ENCODE data around the gene TEX13D. TPM values are rescaled to one million over a fixed set of nuclear protein-coding genes. Genes with fewer than 3 reads are reported as not detected.

The TEX13D gene
- total and polyA plus RNA-seq, 5 donors = not detected

GRCh38 chrX:124348885-124349453 lies 16.5 kb downstream of the TEX13D start:
- no peak overlapping the region for H3K4me3 ChIP-seq (ENCODE audit: low read length)
- no peak overlapping the region for H3K27ac ChIP-seq (ENCODE audit: low read length)
- intact Hi-C loops (cut with DNase I) = no loop called here
- no peaks in the 10 kb centered on the region for H3K9me3 ChIP-seq (ENCODE audit: control insufficient read depth, low read length)
- no peaks in the 10 kb centered on the region for H3K27me3 ChIP-seq (ENCODE audit: control insufficient read depth, insufficient read depth)
- no peak for ATAC-seq
- DNase-seq = no peak
- WGBS = 92% methylated on average over 6 of the region's 6 CpGs
- H3K4me1 ChIP-seq (ENCODE audit: control insufficient read depth, insufficient read depth, low read length) = no peaks in the 10 kb centered on the region

GRCh38 chrX:124354648-124355047 lies 22.2 kb downstream of the TEX13D start:
- ATAC-seq (no peak), DNase-seq (no peak)
- WGBS = 68% methylated on average over 2 of the region's 2 CpGs
- Histone ChIP-seq H3K4me1 (ENCODE audit: control insufficient read depth, insufficient read depth, low read length) (no peaks in the 10 kb centered on the region), H3K27me3 (ENCODE audit: control insufficient read depth, insufficient read depth) (no peaks in the 10 kb centered on the region), H3K4me3 (ENCODE audit: low read length) (no peak overlapping the region), H3K27ac (ENCODE audit: low read length) (no peak overlapping the region), H3K9me3 (ENCODE audit: control insufficient read depth, low read length) (no peaks in the 10 kb centered on the region)
- intact Hi-C loops (cut with DNase I) = no loop called here

- intact Hi-C loops (cut with DNase I) = no loop called here
Measured at GRCh38 chrX:124358800-124359383, 26.4 kb downstream of the TEX13D start.

GRCh38 chrX:124362072-124362471 lies 29.6 kb downstream of the TEX13D start:
- Histone ChIP-seq H3K27me3 (ENCODE audit: control insufficient read depth, insufficient read depth) (no peaks in the 10 kb centered on the region), H3K27ac (ENCODE audit: low read length) (no peak overlapping the region), H3K9me3 (ENCODE audit: control insufficient read depth, low read length) (no peaks in the 10 kb centered on the region), H3K4me1 (ENCODE audit: control insufficient read depth, insufficient read depth, low read length) (no peaks in the 10 kb centered on the region), H3K4me3 (ENCODE audit: low read length) (no peak overlapping the region)
- WGBS = 71% methylated on average over 2 of the region's 2 CpGs
- ATAC-seq (no peak), DNase-seq (no peak)
- intact Hi-C loops (cut with DNase I) = no loop called here

More at GRCh38 chrX:124358800-124359383, 26.4 kb downstream of the TEX13D start:
- WGBS = 53% methylated on average over 3 of the region's 3 CpGs
- Histone ChIP-seq H3K4me3 (ENCODE audit: low read length) (no peak overlapping the region), H3K27ac (ENCODE audit: low read length) (no peak overlapping the region), H3K27me3 (ENCODE audit: control insufficient read depth, insufficient read depth) (no peaks in the 10 kb centered on the region), H3K9me3 (ENCODE audit: control insufficient read depth, low read length) (no peaks in the 10 kb centered on the region), H3K4me1 (ENCODE audit: control insufficient read depth, insufficient read depth, low read length) (no peaks in the 10 kb centered on the region)
- ATAC-seq (no peak), DNase-seq (no peak)

- H3K4me1 ChIP-seq (ENCODE audit: control insufficient read depth, insufficient read depth, low read length) = no peaks in the 10 kb centered on the region
- no peak overlapping the region for H3K4me3 ChIP-seq (ENCODE audit: low read length)
- DNase-seq (no peak), ATAC-seq (no peak)
- WGBS = 81% methylated on average over 1 of the region's 1 CpG
- intact Hi-C loops (cut with DNase I) = no loop called here
- H3K27ac ChIP-seq (ENCODE audit: low read length) = no peak overlapping the region
- H3K9me3 ChIP-seq (ENCODE audit: control insufficient read depth, low read length) = no peaks in the 10 kb centered on the region
- no peaks in the 10 kb centered on the region for H3K27me3 ChIP-seq (ENCODE audit: control insufficient read depth, insufficient read depth)
Measured at GRCh38 chrX:124362761-124363160, 30.3 kb downstream of the TEX13D start.

- H3K27me3 ChIP-seq (ENCODE audit: control insufficient read depth, insufficient read depth) = no peaks in the 10 kb centered on the region
- ATAC-seq (no peak), DNase-seq (no peak)
- no peak overlapping the region for H3K27ac ChIP-seq (ENCODE audit: low read length)
- no peaks in the 10 kb centered on the region for H3K4me1 ChIP-seq (ENCODE audit: control insufficient read depth, insufficient read depth, low read length)
- no peak overlapping the region for H3K4me3 ChIP-seq (ENCODE audit: low read length)
- H3K9me3 ChIP-seq (ENCODE audit: control insufficient read depth, low read length) = no peaks in the 10 kb centered on the region
- intact Hi-C loops (cut with DNase I) = no loop called here
Measured at GRCh38 chrX:124369722-124370121, 37.3 kb downstream of the TEX13D start.

GRCh38 chrX:124373348-124373747 lies 40.9 kb downstream of the TEX13D start:
- Histone ChIP-seq H3K4me1 (ENCODE audit: control insufficient read depth, insufficient read depth, low read length) (no peaks in the 10 kb centered on the region), H3K27me3 (ENCODE audit: control insufficient read depth, insufficient read depth) (no peaks in the 10 kb centered on the region), H3K9me3 (ENCODE audit: control insufficient read depth, low read length) (no peaks in the 10 kb centered on the region), H3K4me3 (ENCODE audit: low read length) (no peak overlapping the region), H3K27ac (ENCODE audit: low read length) (no peak overlapping the region)
- 68% methylated on average over 1 of the region's 1 CpG for WGBS
- ATAC-seq (no peak), DNase-seq (no peak)
- intact Hi-C loops (cut with DNase I) = no loop called here

GRCh38 chrX:124378643-124379042 lies 46.2 kb downstream of the TEX13D start:
- no peaks in the 10 kb centered on the region for H3K9me3 ChIP-seq (ENCODE audit: control insufficient read depth, low read length)
- DNase-seq (no peak), ATAC-seq (no peak)
- H3K27ac ChIP-seq (ENCODE audit: low read length) = no peak overlapping the region
- no peak overlapping the region for H3K4me3 ChIP-seq (ENCODE audit: low read length)
- H3K4me1 ChIP-seq (ENCODE audit: control insufficient read depth, insufficient read depth, low read length) = no peaks in the 10 kb centered on the region
- no peaks in the 10 kb centered on the region for H3K27me3 ChIP-seq (ENCODE audit: control insufficient read depth, insufficient read depth)
- intact Hi-C loops (cut with DNase I) = no loop called here
- WGBS = 53% methylated on average over 4 of the region's 4 CpGs

- intact Hi-C loops (cut with DNase I) = loop anchor here in 1 of 4 donors (10.0 kb wide), 1 partner anchor 169 kb away; no protein-coding TSS in a partner anchor
- Histone ChIP-seq H3K4me3 (ENCODE audit: low read length) (no peak overlapping the region), H3K9me3 (ENCODE audit: control insufficient read depth, low read length) (no peaks in the 10 kb centered on the region), H3K4me1 (ENCODE audit: control insufficient read depth, insufficient read depth, low read length) (no peaks in the 10 kb centered on the region), H3K27me3 (ENCODE audit: control insufficient read depth, insufficient read depth) (no peaks in the 10 kb centered on the region), H3K27ac (ENCODE audit: low read length) (no peak overlapping the region)
- WGBS = 69% methylated on average over 4 of the region's 4 CpGs
- ATAC-seq (no peak), DNase-seq (no peak)
Measured at GRCh38 chrX:124383354-124383753, 50.9 kb downstream of the TEX13D start.

- no peak for DNase-seq
- intact Hi-C loops (cut with DNase I) = loop anchor here in 1 of 4 donors (10.0 kb wide), 1 partner anchor 172 kb away; no protein-coding TSS in a partner anchor
- Histone ChIP-seq H3K27me3 (ENCODE audit: control insufficient read depth, insufficient read depth) (no peaks in the 10 kb centered on the region), H3K4me1 (ENCODE audit: control insufficient read depth, insufficient read depth, low read length) (no peaks in the 10 kb centered on the region), H3K4me3 (ENCODE audit: low read length) (no peak overlapping the region), H3K9me3 (ENCODE audit: control insufficient read depth, low read length) (no peaks in the 10 kb centered on the region), H3K27ac (ENCODE audit: low read length) (no peak overlapping the region)
- 83% methylated on average over 6 of the region's 6 CpGs for WGBS
- no peak for ATAC-seq
Measured at GRCh38 chrX:124386401-124386800, 53.9 kb downstream of the TEX13D start.
